ENCODE results near the gene CBARP. TPM values are rescaled to one million over a fixed set of nuclear protein-coding genes. Genes with fewer than 3 reads are reported as not detected.

The CBARP gene
- total RNA-seq, 1 donor, result 1.8 TPM

- Histone ChIP-seq H3K27ac (ENCODE audit: low read depth, low read length) (peak overlapping the region; percentile 93), H3K4me3 (ENCODE audit: insufficient read depth, low read length) (peak overlapping the region; percentile 80), H3K9me3 (ENCODE audit: low read depth, low read length) (no peaks in the 10 kb centered on the region), H3K36me3 (ENCODE audit: insufficient read depth, low read length) (peaks cover 14% of the 10 kb centered on the region), H3K4me1 (ENCODE audit: insufficient read depth, low read length) (peaks cover 49% of the 10 kb centered on the region), H3K27me3 (ENCODE audit: insufficient read depth, low read length) (no peaks in the 10 kb centered on the region), H3K79me2 (ENCODE audit: insufficient read depth, low read length) (peaks cover 10% of the 10 kb centered on the region), H4K20me1 (ENCODE audit: insufficient read depth, low read length) (peaks cover 23% of the 10 kb centered on the region), H3K4me2 (ENCODE audit: insufficient read depth, low read length) (peak overlapping the region; percentile 89), H2AFZ (ENCODE audit: low read length) (no peak overlapping the region)
- peak; percentile 91 for DNase-seq (ENCODE audit: insufficient read length, low spot score, missing footprints)
- no peak for TF ChIP-seq CTCF (IDR thresholded peaks at IDR 0.05; ENCODE audit: extremely low read depth, low read depth, low read length)
Measured at GRCh38 chr19:1261798-1262622, 24.2 kb upstream of the CBARP start.

- Histone ChIP-seq H4K20me1 (ENCODE audit: insufficient read depth, low read length) (peaks cover 26% of the 10 kb centered on the region), H3K9me3 (ENCODE audit: low read depth, low read length) (no peaks in the 10 kb centered on the region), H3K27ac (ENCODE audit: low read depth, low read length) (peak overlapping the region; percentile 93), H3K4me3 (ENCODE audit: insufficient read depth, low read length) (peak overlapping the region; percentile 80), H3K36me3 (ENCODE audit: insufficient read depth, low read length) (peaks cover 20% of the 10 kb centered on the region), H2AFZ (ENCODE audit: low read length) (no peak overlapping the region), H3K4me1 (ENCODE audit: insufficient read depth, low read length) (peaks cover 53% of the 10 kb centered on the region), H3K27me3 (ENCODE audit: insufficient read depth, low read length) (no peaks in the 10 kb centered on the region), H3K4me2 (ENCODE audit: insufficient read depth, low read length) (peak overlapping the region; percentile 89), H3K79me2 (ENCODE audit: insufficient read depth, low read length) (peaks cover 16% of the 10 kb centered on the region)
- no peak for DNase-seq (ENCODE audit: insufficient read length, low spot score, missing footprints)
- TF ChIP-seq CTCF (IDR thresholded peaks at IDR 0.05; ENCODE audit: extremely low read depth, low read depth, low read length), result peak; percentile 31
Measured at GRCh38 chr19:1261538-1261797, 23.7 kb upstream of the CBARP start.

- no peak for TF ChIP-seq CTCF (IDR thresholded peaks at IDR 0.05; ENCODE audit: extremely low read depth, low read depth, low read length)
- H4K20me1 ChIP-seq (ENCODE audit: insufficient read depth, low read length), result peaks cover 26% of the 10 kb centered on the region
- H3K27ac ChIP-seq (ENCODE audit: low read depth, low read length), result peak overlapping the region; percentile 93
- H2AFZ ChIP-seq (ENCODE audit: low read length), result peak overlapping the region; percentile 51
- no peaks in the 10 kb centered on the region for H3K9me3 ChIP-seq (ENCODE audit: low read depth, low read length)
- peaks cover 23% of the 10 kb centered on the region for H3K36me3 ChIP-seq (ENCODE audit: insufficient read depth, low read length)
- no peaks in the 10 kb centered on the region for H3K27me3 ChIP-seq (ENCODE audit: insufficient read depth, low read length)
- DNase-seq (ENCODE audit: insufficient read length, low spot score, missing footprints), result peak; percentile 100
- peak overlapping the region; percentile 80 for H3K4me3 ChIP-seq (ENCODE audit: insufficient read depth, low read length)
- H3K79me2 ChIP-seq (ENCODE audit: insufficient read depth, low read length), result peaks cover 19% of the 10 kb centered on the region
- H3K4me2 ChIP-seq (ENCODE audit: insufficient read depth, low read length), result peak overlapping the region; percentile 89
- H3K4me1 ChIP-seq (ENCODE audit: insufficient read depth, low read length), result peaks cover 50% of the 10 kb centered on the region
Measured at GRCh38 chr19:1260749-1261537, 23.1 kb upstream of the CBARP start.

Measured in osteoblast (primary cell).